ENCODE data around the gene GMCL1. TPM values are rescaled to one million over a fixed set of nuclear protein-coding genes. Genes with fewer than 3 reads are reported as not detected.
A peak's percentile ranks its signal among the peaks of the same experiment; 100 is the strongest.

GMCL1 gene
- total RNA-seq, 2 experiments from 2014 or later, result 29.7 to 29.8 TPM

DNA sequence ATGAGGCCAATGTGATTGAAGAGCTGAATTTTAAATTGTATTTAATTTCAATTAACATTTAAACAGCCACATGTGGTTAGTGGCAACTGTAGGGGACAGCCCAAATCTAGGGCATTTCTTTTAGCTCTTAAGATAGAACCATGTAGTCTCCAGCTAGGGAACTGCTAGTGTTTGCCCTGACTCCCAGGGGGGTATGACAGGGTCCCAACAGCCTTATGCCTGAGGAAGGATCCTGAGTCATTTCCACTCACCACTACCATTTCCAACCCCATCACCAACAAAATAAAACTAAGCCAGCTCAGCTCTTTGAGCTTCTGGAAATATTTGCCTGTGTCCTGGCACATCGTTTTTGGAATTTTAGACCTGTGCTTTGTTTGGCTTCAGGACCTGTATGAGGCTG lies 13.7 kb upstream of the GMCL1 start:
- H3K9me3 ChIP-seq (ENCODE audit: control insufficient read depth in 1 of 2, insufficient read depth in 1 of 2, low read length in 2 of 2), result no peaks in the 10 kb centered on the region
- Mint-ChIP-seq H3K27ac (no peak overlapping the region), H3K36me3 (ENCODE audit: low read depth) (no peaks in the 10 kb centered on the region), H3K4me1 (ENCODE audit: low read depth) (peaks cover 5% of the 10 kb centered on the region), H3K9me3 (no peaks in the 10 kb centered on the region), H3K4me3 (no peak overlapping the region), H3K27me3 (no peaks in the 10 kb centered on the region)
- no peak for DNase-seq
- no peak overlapping the region for H3K27ac ChIP-seq (ENCODE audit: low read depth in 1 of 2, low read length in 2 of 2)
- ChIA-PET POLR2A (interaction anchor here (3.2 kb wide), 1 partner anchor 91 kb away, joined by 21 read pairs; no protein-coding TSS in a partner anchor), CTCF (interaction anchor here (1.2 to 4.6 kb wide), 5 partner anchors 10 to 379 kb away, joined by 3 to 81 read pairs (median 4); partner anchors contain the start of gene NFU1)
- TF ChIP-seq, protein P1, sequence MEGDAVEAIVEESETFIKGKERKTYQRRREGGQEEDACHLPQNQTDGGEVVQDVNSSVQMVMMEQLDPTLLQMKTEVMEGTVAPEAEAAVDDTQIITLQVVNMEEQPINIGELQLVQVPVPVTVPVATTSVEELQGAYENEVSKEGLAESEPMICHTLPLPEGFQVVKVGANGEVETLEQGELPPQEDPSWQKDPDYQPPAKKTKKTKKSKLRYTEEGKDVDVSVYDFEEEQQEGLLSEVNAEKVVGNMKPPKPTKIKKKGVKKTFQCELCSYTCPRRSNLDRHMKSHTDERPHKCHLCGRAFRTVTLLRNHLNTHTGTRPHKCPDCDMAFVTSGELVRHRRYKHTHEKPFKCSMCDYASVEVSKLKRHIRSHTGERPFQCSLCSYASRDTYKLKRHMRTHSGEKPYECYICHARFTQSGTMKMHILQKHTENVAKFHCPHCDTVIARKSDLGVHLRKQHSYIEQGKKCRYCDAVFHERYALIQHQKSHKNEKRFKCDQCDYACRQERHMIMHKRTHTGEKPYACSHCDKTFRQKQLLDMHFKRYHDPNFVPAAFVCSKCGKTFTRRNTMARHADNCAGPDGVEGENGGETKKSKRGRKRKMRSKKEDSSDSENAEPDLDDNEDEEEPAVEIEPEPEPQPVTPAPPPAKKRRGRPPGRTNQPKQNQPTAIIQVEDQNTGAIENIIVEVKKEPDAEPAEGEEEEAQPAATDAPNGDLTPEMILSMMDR (IDR thresholded peaks at IDR 0.05), result no peak
- no peak overlapping the region for H3K4me3 ChIP-seq (ENCODE audit: low read length)
- no peak for ATAC-seq (ENCODE audit: poor library complexity)
- intact Hi-C loops (cut with DNase I, micrococcal nuclease), result loop anchor here (5.0 to 10.0 kb wide), 3 partner anchors 173 to 371 kb away; partner anchors contain the start of gene AAK1 (in 1 of the 2)
- no peaks in the 10 kb centered on the region for H3K4me1 ChIP-seq (ENCODE audit: insufficient read depth, low read length)
- no peaks in the 10 kb centered on the region for H3K27me3 ChIP-seq (ENCODE audit: control insufficient read depth in 1 of 2, insufficient read depth in 2 of 2, low read length in 2 of 2)
- no peaks in the 10 kb centered on the region for H3K36me3 ChIP-seq (ENCODE audit: insufficient read depth, low read length)

DNA sequence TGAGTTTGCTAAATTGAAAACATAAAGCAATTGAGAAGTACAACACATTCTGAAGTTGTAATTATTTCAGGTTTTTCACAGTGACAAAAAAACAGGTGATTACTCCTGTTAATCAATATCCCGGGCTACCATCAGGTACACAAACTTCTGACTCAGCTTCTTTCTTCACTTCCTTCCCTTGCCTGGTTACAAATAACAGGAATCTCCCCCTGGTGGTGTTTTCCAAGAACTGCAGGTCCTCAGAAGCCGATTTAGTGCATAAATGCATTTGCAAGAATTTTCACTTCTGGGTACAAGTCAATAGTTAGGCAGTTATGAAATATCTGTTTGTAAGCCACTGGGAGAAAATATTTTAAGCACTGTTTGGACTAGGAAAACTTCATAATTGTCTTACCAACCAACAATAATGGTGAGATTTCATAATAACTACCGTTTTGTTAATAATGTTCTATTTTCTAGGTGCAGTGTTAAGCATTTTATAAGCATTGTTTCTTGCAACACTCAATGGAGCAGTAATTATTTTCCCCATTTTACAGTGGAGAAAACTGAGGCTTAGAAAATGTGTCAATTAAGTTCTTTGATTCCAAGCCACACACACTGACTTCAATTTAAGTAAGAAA lies 12.4 kb upstream of the GMCL1 start:
- no peaks in the 10 kb centered on the region for H3K36me3 Mint-ChIP-seq (ENCODE audit: low read depth)
- peak; percentile 95 for ATAC-seq (ENCODE audit: poor library complexity)
- H3K4me3 Mint-ChIP-seq, result no peak overlapping the region
- ChIA-PET POLR2A (interaction anchor here (0.6 to 3.2 kb wide), 9 partner anchors 9 to 1182 kb away, joined by 3 to 21 read pairs (median 4); partner anchors contain the start of genes GMCL1 and NFU1), CTCF (interaction anchor here (0.6 to 4.6 kb wide), 23 partner anchors 9 to 380 kb away, joined by 3 to 81 read pairs (median 3); partner anchors contain the start of genes C2orf42, GMCL1 and NFU1)
- H3K4me1 Mint-ChIP-seq (ENCODE audit: low read depth), result peaks cover 5% of the 10 kb centered on the region
- Histone ChIP-seq H3K4me3 (ENCODE audit: low read length) (no peak overlapping the region), H3K36me3 (ENCODE audit: insufficient read depth, low read length) (peaks cover 3% of the 10 kb centered on the region), H3K27ac (ENCODE audit: low read depth in 1 of 2, low read length in 2 of 2) (no peak overlapping the region), H3K27me3 (ENCODE audit: control insufficient read depth in 1 of 2, insufficient read depth in 2 of 2, low read length in 2 of 2) (no peaks in the 10 kb centered on the region), H3K9me3 (ENCODE audit: control insufficient read depth in 1 of 2, insufficient read depth in 1 of 2, low read length in 2 of 2) (no peaks in the 10 kb centered on the region), H3K4me1 (ENCODE audit: insufficient read depth, low read length) (no peaks in the 10 kb centered on the region)
- TF ChIP-seq, protein P1 (IDR thresholded peaks at IDR 0.05), result peak; percentile 87
- H3K27me3 Mint-ChIP-seq, result no peaks in the 10 kb centered on the region
- no peak overlapping the region for H3K27ac Mint-ChIP-seq
- intact Hi-C loops (cut with DNase I, micrococcal nuclease), result loop anchor here (1.0 to 10.0 kb wide), 4 partner anchors 93 to 372 kb away; partner anchors contain the start of gene AAK1 (in 1 of the 2)
- DNase-seq, result peak; percentile 46 to 89 (median 63)
- no peaks in the 10 kb centered on the region for H3K9me3 Mint-ChIP-seq

DNA sequence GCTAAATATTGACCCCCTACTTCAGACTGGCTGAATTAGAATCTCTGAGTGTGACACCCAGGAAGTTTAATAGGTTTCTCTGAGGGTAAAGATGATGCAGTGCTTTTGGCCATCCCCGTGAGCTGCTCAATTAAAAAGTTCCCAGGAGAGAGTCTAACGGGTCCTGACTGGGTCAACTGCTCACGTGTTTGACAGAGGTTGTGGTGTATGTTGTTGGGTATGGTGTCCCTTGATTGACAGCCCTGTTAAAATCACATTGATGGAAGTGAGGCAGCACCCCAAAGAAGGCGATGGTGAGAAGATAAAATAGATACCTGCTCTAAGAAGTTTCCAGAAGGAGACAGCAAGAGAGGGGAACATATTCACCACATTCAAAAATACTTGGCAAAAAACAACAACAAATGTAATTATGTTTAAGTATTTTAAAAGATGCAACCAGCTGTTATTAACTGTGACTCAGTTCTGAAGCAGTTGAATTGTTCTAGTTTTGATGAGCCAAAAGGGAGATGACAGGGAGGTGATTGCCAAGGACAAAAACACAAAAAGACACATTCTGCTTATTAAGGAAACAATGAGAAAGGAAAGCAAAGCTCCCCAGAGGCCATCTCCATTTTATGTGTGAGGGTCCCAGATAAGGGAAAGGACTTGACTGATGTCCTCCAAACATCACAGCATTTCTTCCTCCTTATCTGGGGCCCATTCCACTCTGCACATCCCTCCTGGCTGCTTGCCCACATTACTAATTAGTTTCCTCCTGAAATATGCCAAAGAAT lies 11.5 kb upstream of the GMCL1 start:
- Mint-ChIP-seq H3K4me1 (ENCODE audit: low read depth) (peaks cover 5% of the 10 kb centered on the region), H3K36me3 (ENCODE audit: low read depth) (no peaks in the 10 kb centered on the region), H3K4me3 (no peak overlapping the region), H3K9me3 (no peaks in the 10 kb centered on the region), H3K27ac (no peak overlapping the region), H3K27me3 (no peaks in the 10 kb centered on the region)
- DNase-seq, result no peak
- H3K4me1 ChIP-seq (ENCODE audit: insufficient read depth, low read length), result no peaks in the 10 kb centered on the region
- no peaks in the 10 kb centered on the region for H3K9me3 ChIP-seq (ENCODE audit: control insufficient read depth in 1 of 2, insufficient read depth in 1 of 2, low read length in 2 of 2)
- intact Hi-C loops (cut with DNase I, micrococcal nuclease), result loop anchor here (1.0 to 10.0 kb wide), 4 partner anchors 94 to 373 kb away; partner anchors contain the start of gene AAK1 (in 1 of the 2)
- TF ChIP-seq, protein P1 (IDR thresholded peaks at IDR 0.05), result no peak
- peaks cover 3% of the 10 kb centered on the region for H3K36me3 ChIP-seq (ENCODE audit: insufficient read depth, low read length)
- no peaks in the 10 kb centered on the region for H3K27me3 ChIP-seq (ENCODE audit: control insufficient read depth in 1 of 2, insufficient read depth in 2 of 2, low read length in 2 of 2)
- POLR2A ChIA-PET, result interaction anchor here (1.5 to 1.8 kb wide), 2 partner anchors 11 to 94 kb away, joined by 6 to 9 read pairs; partner anchors contain the start of gene GMCL1
- H3K27ac ChIP-seq (ENCODE audit: low read depth in 1 of 2, low read length in 2 of 2), result no peak overlapping the region
- no peak overlapping the region for H3K4me3 ChIP-seq (ENCODE audit: low read length)
- CTCF ChIA-PET, result interaction anchor here (1.3 to 4.6 kb wide), 5 partner anchors 8 to 253 kb away, joined by 5 to 81 read pairs (median 11); partner anchors contain the start of gene GMCL1
- no peak for ATAC-seq (ENCODE audit: poor library complexity)

Data from CD4-positive, alpha-beta T cell (primary cell).